Liver (tissue), 9 donors: ENCODE measurements around the gene DUSP1. TPM values are rescaled to one million over a fixed set of nuclear protein-coding genes. Genes with fewer than 3 reads are reported as not detected.

Experiments used
- DNase-seq: peaks from one replicate; pipeline ENCODE4 v3.0.0-alpha.2; 2017; ENCODE audit warnings: low spot score
- H3K27ac ChIP-seq, 2 donors: one replicate each; pipeline ENCODE4 v1.7.0; 2013; ENCODE audit warnings: inconsistent platforms in 2 of 2, low read length in 2 of 2, control low read depth in 1 of 2, low read depth in 1 of 2, mild to moderate bottlenecking in 1 of 2
- H3K27me3 ChIP-seq, 4 donors: one replicate each; pipeline versions ENCODE4 v1.6.1 to v1.7.0; 2013; ENCODE audit warnings: low read length in 3 of 4, inconsistent platforms in 1 of 4, mild to moderate bottlenecking in 1 of 4, moderate library complexity in 1 of 4; ENCODE audit not compliant: control insufficient read depth in 4 of 4, insufficient read depth in 4 of 4
- H3K36me3 ChIP-seq, 4 donors: one replicate each; pipeline versions ENCODE4 v1.6.1 to v1.7.0; 2013; ENCODE audit warnings: low read length in 3 of 4, mild to moderate bottlenecking in 3 of 4, low read depth in 1 of 4, moderate library complexity in 1 of 4; ENCODE audit not compliant: control insufficient read depth in 4 of 4, insufficient read depth in 3 of 4
- H3K4me1 ChIP-seq, 4 donors: one replicate each; pipeline versions ENCODE4 v1.6.1 to v1.7.0; 2013; ENCODE audit warnings: low read length in 3 of 4, mild to moderate bottlenecking in 3 of 4, moderate library complexity in 1 of 4; ENCODE audit not compliant: control insufficient read depth in 4 of 4, insufficient read depth in 4 of 4
- H3K4me3 ChIP-seq, 3 donors: one replicate each; pipeline versions ENCODE4 v1.6.1 to v1.7.0; 2013; ENCODE audit warnings: low read length in 3 of 3, control low read depth in 1 of 3, low read depth in 1 of 3, mild to moderate bottlenecking in 1 of 3
- H3K9ac ChIP-seq, 2 donors: one replicate each; pipeline ENCODE4 v1.7.0; 2013; ENCODE audit warnings: low read length in 2 of 2, mild to moderate bottlenecking in 2 of 2, moderate library complexity in 2 of 2, control low read depth in 1 of 2, low read depth in 1 of 2
- H3K9me3 ChIP-seq, 4 donors: one replicate each; pipeline versions ENCODE4 v1.6.1 to v1.7.0; 2013; ENCODE audit warnings: low read length in 3 of 4; ENCODE audit not compliant: control insufficient read depth in 4 of 4
- EGR1 ChIP-seq, 2 donors: IDR thresholded peaks; 2 replicates each; pipeline ENCODE4 v1.6.1; 2016 to 2018; ENCODE audit warnings: antibody characterized with exemption in 2 of 2, low read depth in 2 of 2
- FOXA1 ChIP-seq: IDR thresholded peaks from 2 replicates; pipeline ENCODE4 v1.6.1; 2016; ENCODE audit warnings: antibody characterized with exemption
- FOXA2 ChIP-seq: IDR thresholded peaks from 2 replicates; pipeline ENCODE4 v1.6.1; 2016; ENCODE audit warnings: antibody characterized with exemption
- GABPA ChIP-seq, 2 donors: IDR thresholded peaks in 1 of 2; conservative IDR thresholded peaks in 1 of 2; 2 replicates each; pipeline ENCODE4 v1.6.1; 2016; ENCODE audit warnings: antibody characterized with exemption in 2 of 2, mild to moderate bottlenecking in 1 of 2, moderate library complexity in 1 of 2
- HNF4G ChIP-seq: IDR thresholded peaks from 2 replicates; pipeline ENCODE4 v1.6.1; 2016; ENCODE audit warnings: antibody characterized with exemption
- JUND ChIP-seq, 2 donors: IDR thresholded peaks; 2 replicates each; pipeline ENCODE4 v1.6.1; 2016; ENCODE audit warnings: antibody characterized with exemption in 2 of 2
- MAX ChIP-seq: IDR thresholded peaks from 2 replicates; pipeline ENCODE4 v1.6.1; 2016; ENCODE audit warnings: antibody characterized with exemption
- NR2F2 ChIP-seq: IDR thresholded peaks from 2 replicates; pipeline ENCODE4 v1.6.1; 2016; ENCODE audit warnings: antibody characterized with exemption
- REST ChIP-seq: IDR thresholded peaks from 2 replicates; pipeline ENCODE4 v1.6.1; 2016; ENCODE audit warnings: antibody characterized with exemption, mild to moderate bottlenecking
- RXRA ChIP-seq, 2 donors: IDR thresholded peaks; 2 replicates each; pipeline ENCODE4 v1.6.1; 2017 to 2018; ENCODE audit warnings: antibody characterized with exemption in 2 of 2, mild to moderate bottlenecking in 1 of 2
- SP1 ChIP-seq: IDR thresholded peaks from 2 replicates; pipeline ENCODE4 v1.6.1; 2018; ENCODE audit warnings: antibody characterized with exemption, mild to moderate bottlenecking
- TAF1 ChIP-seq: conservative IDR thresholded peaks from 2 replicates; pipeline ENCODE4 v1.6.1; 2016; ENCODE audit warnings: antibody characterized with exemption, mild to moderate bottlenecking
- YY1 ChIP-seq: IDR thresholded peaks from 2 replicates; pipeline ENCODE4 v1.6.1; 2016; ENCODE audit warnings: antibody characterized with exemption, mild to moderate bottlenecking
- WGBS: extraction: QIAGEN DNeasy Blood & Tissue Kit; methylation state at CpG from one replicate; pipeline ENCODE4 v1.1.7; 2013; 5-methylcytosine and 5-hydroxymethylcytosine counted together
- polyA plus RNA-seq, 2 donors: library from polyadenylated mRNA; stranded (reverse) in 1 of 2; unstranded in 1 of 2; fragments of 200-250 nt in 1 of 2; fragments of >200 nt in 1 of 2; fragmentation: Nextera tagmentation in 1 of 2; extraction: Ambion mirVana in 1 of 2; gene quantifications; one replicate each; pipeline versions ENCODE4 v1.2.1 to v1.2.3, GENCODE V29; 2013 to 2015
- total RNA-seq, 2 donors: library from RNA; depleted of rRNA; stranded (reverse); fragments of >200 nt; gene quantifications; one replicate each; pipeline ENCODE4 v1.2.3, GENCODE V29; 2014
- TF ChIP-seq, protein P1 (sequence below): IDR thresholded peaks from 2 replicates; pipeline ENCODE4 v1.6.1; 2016; ENCODE audit warnings: antibody characterized with exemption
- TF ChIP-seq, protein P2 (sequence below): fragments of 150-350 bp; IDR thresholded peaks from 2 replicates; pipeline ENCODE4 v1.5.1; 2017; ENCODE audit warnings: improper control_type of control experiment, low read depth, low read length; ENCODE audit not compliant: missing input control
- donor health status: healthy.
- donor health status: healthy.
- donor health status: healthy.
- donor health status: healthy.
- donor health status: healthy.

Gene DUSP1
- total and polyA plus RNA-seq, 4 donors, result 53.2 to 237 (median 110) TPM

GRCh38 chr5:172733974-172734346 is 37.0 kb downstream of the DUSP1 start:
- Histone ChIP-seq H3K27me3 (no peaks in the 10 kb centered on the region), H3K9ac (no peak overlapping the region), H3K4me1 (peaks cover under 1 to 7% (median 3%) of the 10 kb centered on the region in 4 donors), H3K36me3 (no peaks in the 10 kb centered on the region), H3K4me3 (no peak overlapping the region), H3K27ac (peak overlapping the region; percentile 56 to 80), H3K9me3 (no peaks in the 10 kb centered on the region)
- 65% methylated on average over 4 of the region's 4 CpGs for WGBS
- TF ChIP-seq HNF4G, result no peak
- no peak for TF ChIP-seq TAF1
- no peak for TF ChIP-seq EGR1 (IDR thresholded peaks at IDR 0.05; ENCODE audit: low read depth in 2 of 2)
- TF ChIP-seq GABPA (IDR thresholded peaks at IDR 0.05 in 1 of 2, conservative IDR thresholded peaks at IDR 0.05 in 1 of 2), result no peak
- no peak for TF ChIP-seq FOXA2
- TF ChIP-seq, protein P1, sequence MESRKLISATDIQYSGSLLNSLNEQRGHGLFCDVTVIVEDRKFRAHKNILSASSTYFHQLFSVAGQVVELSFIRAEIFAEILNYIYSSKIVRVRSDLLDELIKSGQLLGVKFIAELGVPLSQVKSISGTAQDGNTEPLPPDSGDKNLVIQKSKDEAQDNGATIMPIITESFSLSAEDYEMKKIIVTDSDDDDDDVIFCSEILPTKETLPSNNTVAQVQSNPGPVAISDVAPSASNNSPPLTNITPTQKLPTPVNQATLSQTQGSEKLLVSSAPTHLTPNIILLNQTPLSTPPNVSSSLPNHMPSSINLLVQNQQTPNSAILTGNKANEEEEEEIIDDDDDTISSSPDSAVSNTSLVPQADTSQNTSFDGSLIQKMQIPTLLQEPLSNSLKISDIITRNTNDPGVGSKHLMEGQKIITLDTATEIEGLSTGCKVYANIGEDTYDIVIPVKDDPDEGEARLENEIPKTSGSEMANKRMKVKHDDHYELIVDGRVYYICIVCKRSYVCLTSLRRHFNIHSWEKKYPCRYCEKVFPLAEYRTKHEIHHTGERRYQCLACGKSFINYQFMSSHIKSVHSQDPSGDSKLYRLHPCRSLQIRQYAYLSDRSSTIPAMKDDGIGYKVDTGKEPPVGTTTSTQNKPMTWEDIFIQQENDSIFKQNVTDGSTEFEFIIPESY, result no peak
- no peak for TF ChIP-seq YY1
- no peak for TF ChIP-seq JUND (IDR thresholded peaks at IDR 0.05)
- TF ChIP-seq FOXA1, result no peak
- TF ChIP-seq MAX, result no peak
- TF ChIP-seq SP1, result no peak
- no peak for TF ChIP-seq RXRA (IDR thresholded peaks at IDR 0.05)
- no peak for TF ChIP-seq REST
- no peak for TF ChIP-seq NR2F2
- TF ChIP-seq, protein P2, sequence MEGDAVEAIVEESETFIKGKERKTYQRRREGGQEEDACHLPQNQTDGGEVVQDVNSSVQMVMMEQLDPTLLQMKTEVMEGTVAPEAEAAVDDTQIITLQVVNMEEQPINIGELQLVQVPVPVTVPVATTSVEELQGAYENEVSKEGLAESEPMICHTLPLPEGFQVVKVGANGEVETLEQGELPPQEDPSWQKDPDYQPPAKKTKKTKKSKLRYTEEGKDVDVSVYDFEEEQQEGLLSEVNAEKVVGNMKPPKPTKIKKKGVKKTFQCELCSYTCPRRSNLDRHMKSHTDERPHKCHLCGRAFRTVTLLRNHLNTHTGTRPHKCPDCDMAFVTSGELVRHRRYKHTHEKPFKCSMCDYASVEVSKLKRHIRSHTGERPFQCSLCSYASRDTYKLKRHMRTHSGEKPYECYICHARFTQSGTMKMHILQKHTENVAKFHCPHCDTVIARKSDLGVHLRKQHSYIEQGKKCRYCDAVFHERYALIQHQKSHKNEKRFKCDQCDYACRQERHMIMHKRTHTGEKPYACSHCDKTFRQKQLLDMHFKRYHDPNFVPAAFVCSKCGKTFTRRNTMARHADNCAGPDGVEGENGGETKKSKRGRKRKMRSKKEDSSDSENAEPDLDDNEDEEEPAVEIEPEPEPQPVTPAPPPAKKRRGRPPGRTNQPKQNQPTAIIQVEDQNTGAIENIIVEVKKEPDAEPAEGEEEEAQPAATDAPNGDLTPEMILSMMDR, result no peak
- DNase-seq, result no peak

DNA sequence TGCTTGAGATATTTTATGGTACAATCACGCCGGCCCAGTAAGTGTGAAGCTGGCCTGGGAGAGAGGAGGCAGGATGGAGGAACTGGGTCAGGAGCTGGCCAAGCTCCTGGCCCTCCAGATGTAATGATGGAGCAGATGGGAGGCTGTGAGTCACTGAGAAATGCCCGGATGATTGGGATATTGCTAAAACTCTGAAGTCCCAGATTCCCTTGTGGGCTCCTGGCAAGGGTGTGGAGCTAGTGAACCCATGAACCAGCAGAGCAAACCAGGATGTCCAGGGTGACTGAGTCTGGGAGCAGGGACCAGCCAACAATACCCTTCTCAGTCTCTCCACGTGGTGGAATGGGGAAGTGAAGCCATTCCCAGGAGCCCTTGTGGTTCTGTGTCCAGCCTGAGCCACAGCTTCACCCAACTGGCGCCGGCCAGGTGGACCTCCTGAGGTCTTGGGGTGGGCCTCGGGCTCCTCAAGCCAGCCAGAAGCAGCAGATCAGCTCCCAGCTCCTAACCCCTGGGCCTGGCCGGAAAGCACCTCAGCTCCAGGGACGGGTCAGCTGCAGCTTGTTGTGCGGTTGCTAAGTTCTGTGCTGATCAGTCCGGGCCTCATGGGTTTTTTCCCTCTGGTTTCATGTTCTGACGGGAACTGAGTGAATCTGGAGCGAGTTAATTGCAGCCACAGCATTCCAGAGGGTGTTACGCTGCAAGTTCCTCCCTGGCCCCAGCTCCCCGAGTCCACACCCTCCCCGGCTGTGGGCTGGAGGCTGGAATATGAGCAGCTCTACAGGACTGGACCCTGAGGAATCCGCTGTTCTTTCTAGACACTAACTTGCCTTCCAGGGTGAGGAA is 37.6 kb downstream of the DUSP1 start:
- H3K27me3 ChIP-seq, result no peaks in the 10 kb centered on the region
- H3K4me3 ChIP-seq, result no peak overlapping the region
- H3K4me1 ChIP-seq, result peaks cover 2 to 13% (median 8%) of the 10 kb centered on the region in 4 donors
- 71% methylated on average over 17 of the region's 17 CpGs for WGBS
- H3K27ac ChIP-seq, result peak overlapping the region; percentile 56 to 80
- H3K36me3 ChIP-seq, result no peaks in the 10 kb centered on the region
- H3K9ac ChIP-seq, result no peak overlapping the region
- no peak for DNase-seq
- TF ChIP-seq SP1 (peak; percentile 43), NR2F2 (peak; percentile 64), GABPA (IDR thresholded peaks at IDR 0.05 in 1 of 2, conservative IDR thresholded peaks at IDR 0.05 in 1 of 2) (no peak)
- no peaks in the 10 kb centered on the region for H3K9me3 ChIP-seq
